OCI-LY3 (cell line): ENCODE data around the gene CADM2.

ENCODE experiments used
- H2AFZ ChIP-seq: fragments of 200-600, 300-600 bp; shearing (Covaris generic); 2 replicates; pipeline ENCODE4 v1.6.0; 2014; ENCODE audit warnings: antibody characterized with exemption, low read depth, low read length
- H3K27ac ChIP-seq: fragments of 200-600, 300-600 bp; sonication (generic); 2 replicates; pipeline ENCODE4 v1.5.1; 2014; ENCODE audit warnings: mild to moderate bottlenecking, low read length, moderate library complexity, mixed read lengths
- H3K27me3 ChIP-seq: fragments of 200-600, 300-600 bp; sonication (generic); 2 replicates; pipeline ENCODE4 v1.6.1; 2014; ENCODE audit warnings: low read depth, low read length, mixed read lengths
- H3K36me3 ChIP-seq: fragments of 200-600, 300-600 bp; sonication (generic); replicated peaks from 2 replicates; pipeline ENCODE3; 2014; ENCODE audit warnings: low read depth, low read length, mixed read lengths
- H3K4me1 ChIP-seq: fragments of 300-600, 200-600 bp; sonication (generic); 2 replicates; pipeline ENCODE4 v1.6.1; 2014; ENCODE audit warnings: low read length, mixed read lengths
- H3K4me2 ChIP-seq: fragments of 200-600, 300-600 bp; sonication (generic); 2 replicates; pipeline ENCODE4 v1.6.1; 2014; ENCODE audit warnings: low read length, mixed read lengths
- H3K4me3 ChIP-seq: fragments of 300-600, 200-600 bp; sonication (generic); 2 replicates; pipeline ENCODE4 v1.5.1; 2014; ENCODE audit warnings: antibody characterized with exemption, mild to moderate bottlenecking, low read length, moderate library complexity
- H3K79me2 ChIP-seq: fragments of 300-600, 200-600 bp; shearing (Covaris generic); 2 replicates; pipeline ENCODE4 v1.6.1; 2014; ENCODE audit warnings: mild to moderate bottlenecking, low read length, mixed read lengths
- H3K9ac ChIP-seq: fragments of 300-600, 200-600 bp; shearing (Covaris generic); 2 replicates; pipeline ENCODE4 v1.6.0; 2014; ENCODE audit warnings: mild to moderate bottlenecking, low read length, moderate library complexity
- H3K9me3 ChIP-seq: fragments of 200-600, 300-600 bp; shearing (Covaris generic); 2 replicates; pipeline ENCODE4 v1.6.1; 2014; ENCODE audit warnings: low read length, mixed read lengths; ENCODE audit not compliant: insufficient read depth
- H4K20me1 ChIP-seq: fragments of 200-600, 300-600 bp; sonication (generic); 2 replicates; pipeline ENCODE4 v1.6.1; 2016; ENCODE audit warnings: low read length, mixed read lengths; ENCODE audit not compliant: insufficient read depth
- CTCF ChIP-seq: fragments of 200-600, 300-600 bp; sonication (generic); IDR thresholded peaks from 2 replicates; pipeline ENCODE4 v1.5.1; 2014; ENCODE audit warnings: antibody characterized with exemption, low read length, low read depth
- EZH2phosphoT487 ChIP-seq: fragments of 200-600 bp; shearing (Covaris generic); IDR thresholded peaks from 2 replicates; pipeline ENCODE4 v1.6.1; 2018; ENCODE audit warnings: antibody characterized with exemption, mixed run types, low read depth

Gene CADM2

GRCh38 chr3:85726241-85726640 is 767.5 kb downstream of the CADM2 start:
- H3K79me2 ChIP-seq = no peaks in the 10 kb centered on the region
- no peak for TF ChIP-seq EZH2phosphoT487
- TF ChIP-seq CTCF = no peak
- no peak overlapping the region for H2AFZ ChIP-seq
- H3K4me2 ChIP-seq = no peak overlapping the region
- H3K4me1 ChIP-seq = no peaks in the 10 kb centered on the region
- peaks cover 7% of the 10 kb centered on the region for H3K36me3 ChIP-seq
- H3K9ac ChIP-seq = no peak overlapping the region
- no peak overlapping the region for H3K27ac ChIP-seq
- H4K20me1 ChIP-seq = no peaks in the 10 kb centered on the region
- H3K4me3 ChIP-seq = no peak overlapping the region
- no peaks in the 10 kb centered on the region for H3K27me3 ChIP-seq
- peaks cover 13% of the 10 kb centered on the region; the same call in 1 of the 2 replicates for H3K9me3 ChIP-seq

- no peaks in the 10 kb centered on the region for H3K4me1 ChIP-seq
- H4K20me1 ChIP-seq = no peaks in the 10 kb centered on the region
- no peak overlapping the region for H3K9ac ChIP-seq
- no peaks in the 10 kb centered on the region for H3K9me3 ChIP-seq
- no peak overlapping the region for H3K4me2 ChIP-seq
- H3K4me3 ChIP-seq = no peak overlapping the region
- no peak overlapping the region for H3K27ac ChIP-seq
- no peaks in the 10 kb centered on the region for H3K36me3 ChIP-seq
- no peaks in the 10 kb centered on the region for H3K27me3 ChIP-seq
- TF ChIP-seq CTCF (no peak), EZH2phosphoT487 (no peak)
- H2AFZ ChIP-seq = no peak overlapping the region
- H3K79me2 ChIP-seq = no peaks in the 10 kb centered on the region
These were observed 779.1 kb downstream of the CADM2 start for GRCh38 chr3:85737846-85738245.

GRCh38 chr3:85740561-85740960 is 781.8 kb downstream of the CADM2 start:
- no peaks in the 10 kb centered on the region for H3K79me2 ChIP-seq
- no peak overlapping the region for H2AFZ ChIP-seq
- H3K9ac ChIP-seq = no peak overlapping the region
- no peak overlapping the region for H3K4me3 ChIP-seq
- no peaks in the 10 kb centered on the region for H4K20me1 ChIP-seq
- H3K4me1 ChIP-seq = no peaks in the 10 kb centered on the region
- no peak overlapping the region for H3K4me2 ChIP-seq
- H3K9me3 ChIP-seq = no peaks in the 10 kb centered on the region
- no peak overlapping the region for H3K27ac ChIP-seq
- H3K27me3 ChIP-seq = no peaks in the 10 kb centered on the region
- TF ChIP-seq EZH2phosphoT487 = no peak
- TF ChIP-seq CTCF = no peak
- no peaks in the 10 kb centered on the region for H3K36me3 ChIP-seq

GRCh38 chr3:85758442-85758841 is 799.7 kb downstream of the CADM2 start:
- Histone ChIP-seq H3K4me1 (peaks cover 8% of the 10 kb centered on the region), H3K79me2 (no peaks in the 10 kb centered on the region), H3K4me3 (no peak overlapping the region), H3K27me3 (no peaks in the 10 kb centered on the region), H3K4me2 (no peak overlapping the region), H3K9me3 (peaks cover 5% of the 10 kb centered on the region; the same call in 1 of the 2 replicates), H3K27ac (no peak overlapping the region), H3K9ac (no peak overlapping the region), H2AFZ (no peak overlapping the region), H4K20me1 (no peaks in the 10 kb centered on the region), H3K36me3 (peaks cover 5% of the 10 kb centered on the region)
- TF ChIP-seq EZH2phosphoT487 (no peak), CTCF (no peak)
